Psoas muscle (tissue), 8 donors: ENCODE measurements around the gene ATXN10. TPM values are rescaled to one million over a fixed set of nuclear protein-coding genes. Genes with fewer than 3 reads are reported as not detected.

ENCODE experiments used
- ATAC-seq, 4 donors: fragments of 200-7000 bp; cut with Tn5 transposase; one replicate each; pipeline ENCODE4 v1.9.1; 2020; ENCODE audit warnings: moderate library complexity in 3 of 4, mild to moderate bottlenecking in 2 of 4
- DNase-seq, 2 donors: peaks; one replicate each; pipeline ENCODE4 v3.0.0-alpha.2; 2020
- H3K27ac ChIP-seq: fragments of 200-600 bp; one replicate; pipeline ENCODE4 v1.8.0; 2022
- H3K27me3 ChIP-seq, 3 donors: fragments of 200-600 bp in 1 of 3; one replicate each; pipeline versions ENCODE4 v1.6.1 to v1.8.0; 2013 to 2022; ENCODE audit warnings: low read length in 2 of 3, mild to moderate bottlenecking in 2 of 3, moderate library complexity in 1 of 3; ENCODE audit not compliant: insufficient read depth in 3 of 3
- H3K36me3 ChIP-seq, 2 donors: fragments of 200-600 bp in 1 of 2; one replicate each; pipeline versions ENCODE4 v1.6.1 to v1.8.0; 2013 to 2022; ENCODE audit warnings: low read depth in 1 of 2, mild to moderate bottlenecking in 1 of 2, moderate library complexity in 1 of 2; ENCODE audit not compliant: insufficient read depth in 1 of 2
- H3K4me1 ChIP-seq: fragments of 200-600 bp; one replicate; pipeline ENCODE4 v1.8.0; 2022
- H3K4me3 ChIP-seq: fragments of 200-600 bp; one replicate; pipeline ENCODE4 v1.8.0; 2022; ENCODE audit warnings: mild to moderate bottlenecking
- H3K9me3 ChIP-seq: fragments of 200-600 bp; one replicate; pipeline ENCODE4 v1.8.0; 2022
- WGBS, 3 donors: extraction: QIAGEN DNeasy Blood & Tissue Kit; methylation state at CpG; one replicate each; pipeline versions ENCODE4 v1.1.6 to v1.1.7; 2013; 5-methylcytosine and 5-hydroxymethylcytosine counted together
- intact Hi-C, 2 donors: fragments of 100-400 bp; cut with DNase I; formaldehyde crosslinking; loops; one replicate each; pipeline versions ENCODE4 v1.11.0 to v1.14.2; 2022
- polyA plus RNA-seq, 3 donors: library from polyadenylated mRNA; stranded (reverse); fragments of 200-250 nt; gene quantifications; one replicate each; pipeline ENCODE4 v1.2.3, GENCODE V29; 2013
- total RNA-seq, 4 donors: library from RNA; stranded (reverse); fragmentation: NEBNext Ultra II Directional in 2 of 4; extraction: Animal tissue kit (Norgen Biotek cat#: 25700) in 2 of 4; gene quantifications; one replicate each; pipeline versions ENCODE4 v1.2.1 to v1.2.4, GENCODE V29; 2021 to 2023
- TF ChIP-seq, protein P1 (sequence below): fragments of 200-600 bp; IDR thresholded peaks from one replicate; pipeline ENCODE4 v1.8.0; 2022; ENCODE audit warnings: antibody characterized with exemption
- donor health status: healthy with polysubstance abuse.
- donor health status: DM: no; HTN: no; CAD: no; lungs with moderate emphysema.
- donor health status: Bipolar disorder and iron deficiency.
- donor health status: healthy.
- donor health status: DM: yes; HTN: yes; CAD: no.
- donor health status: DM: no; HTN: no; CAD: no.
- donor health status: DM: no; HTN: no; CAD: no.
- donor health status: DM: yes; HTN: yes; CAD: no.

The ATXN10 gene
- total and polyA plus RNA-seq, 7 donors: 57.7 to 173 (median 115) TPM

DNA sequence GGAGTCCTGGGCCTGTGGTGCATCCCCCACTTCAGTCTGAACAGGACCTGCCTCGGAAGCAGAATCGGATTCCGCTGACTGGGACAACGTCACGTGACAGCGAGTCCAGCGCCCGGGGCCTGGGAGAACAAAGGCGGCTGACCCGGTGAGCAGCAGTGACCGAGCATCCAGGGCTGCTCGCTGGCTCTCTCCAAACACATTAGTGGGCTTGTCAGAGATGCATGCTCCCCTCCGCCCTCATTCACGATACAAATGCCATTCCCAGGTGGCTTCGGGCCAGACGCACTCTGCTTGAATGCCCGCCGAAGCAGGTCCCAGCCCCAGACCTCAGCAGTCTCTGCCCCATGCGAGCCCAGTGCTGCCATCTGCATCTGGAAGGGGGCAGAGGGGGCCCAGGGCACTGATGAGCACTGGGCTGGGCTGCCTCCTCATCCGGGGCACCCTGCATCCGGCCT, 214.3 kb downstream of the ATXN10 start:
- H3K27me3 ChIP-seq: peaks cover 0 to 75% (median 14%) of the 10 kb centered on the region in 3 donors

DNA sequence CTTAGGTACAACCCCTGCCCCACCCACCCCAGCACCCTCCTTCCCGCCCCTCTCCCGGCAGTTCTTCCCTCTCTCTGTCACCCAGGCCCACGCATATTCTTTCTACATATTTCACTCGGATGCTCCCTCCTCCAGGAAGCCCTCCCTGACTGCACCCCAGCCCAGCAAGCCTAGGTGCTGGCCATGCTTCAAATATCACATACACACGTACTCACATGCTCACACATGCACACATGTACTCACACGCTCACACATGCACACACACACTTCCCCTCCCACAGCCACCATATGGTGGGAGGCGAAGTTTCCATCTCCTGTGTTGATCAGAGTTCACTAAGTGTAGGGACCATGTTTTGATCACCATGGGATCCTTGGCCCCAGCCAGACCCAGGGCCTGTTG, 214.9 kb downstream of the ATXN10 start:
- 91 to 94% (median 92%) methylated on average over 5 to 7 of the region's 7 CpGs for WGBS, 3 donors
- peak in 1 of 2 donors; percentile 10 for DNase-seq
- H3K27me3 ChIP-seq: peaks cover 0 to 73% (median 13%) of the 10 kb centered on the region in 3 donors
- no peak overlapping the region for H3K27ac ChIP-seq
- intact Hi-C loops: loop anchor here in 1 of 2 donors (5.0 kb wide), 1 partner anchor 81 kb away; no protein-coding TSS in a partner anchor
- no peaks in the 10 kb centered on the region for H3K36me3 ChIP-seq
- H3K4me1 ChIP-seq: no peaks in the 10 kb centered on the region
- no peak overlapping the region for H3K4me3 ChIP-seq
- ATAC-seq: no peak
- no peaks in the 10 kb centered on the region for H3K9me3 ChIP-seq
- TF ChIP-seq, protein P1, sequence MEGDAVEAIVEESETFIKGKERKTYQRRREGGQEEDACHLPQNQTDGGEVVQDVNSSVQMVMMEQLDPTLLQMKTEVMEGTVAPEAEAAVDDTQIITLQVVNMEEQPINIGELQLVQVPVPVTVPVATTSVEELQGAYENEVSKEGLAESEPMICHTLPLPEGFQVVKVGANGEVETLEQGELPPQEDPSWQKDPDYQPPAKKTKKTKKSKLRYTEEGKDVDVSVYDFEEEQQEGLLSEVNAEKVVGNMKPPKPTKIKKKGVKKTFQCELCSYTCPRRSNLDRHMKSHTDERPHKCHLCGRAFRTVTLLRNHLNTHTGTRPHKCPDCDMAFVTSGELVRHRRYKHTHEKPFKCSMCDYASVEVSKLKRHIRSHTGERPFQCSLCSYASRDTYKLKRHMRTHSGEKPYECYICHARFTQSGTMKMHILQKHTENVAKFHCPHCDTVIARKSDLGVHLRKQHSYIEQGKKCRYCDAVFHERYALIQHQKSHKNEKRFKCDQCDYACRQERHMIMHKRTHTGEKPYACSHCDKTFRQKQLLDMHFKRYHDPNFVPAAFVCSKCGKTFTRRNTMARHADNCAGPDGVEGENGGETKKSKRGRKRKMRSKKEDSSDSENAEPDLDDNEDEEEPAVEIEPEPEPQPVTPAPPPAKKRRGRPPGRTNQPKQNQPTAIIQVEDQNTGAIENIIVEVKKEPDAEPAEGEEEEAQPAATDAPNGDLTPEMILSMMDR: no peak

More for the DNA sequence above, 214.3 kb downstream of the ATXN10 start:
- WGBS, 3 donors: 62 to 81% (median 76%) methylated on average over 21 of the region's 21 CpGs
- no peak for ATAC-seq
- no peak overlapping the region for H3K4me3 ChIP-seq
- intact Hi-C loops: loop anchor here in 1 of 2 donors (5.0 kb wide), 1 partner anchor 81 kb away; no protein-coding TSS in a partner anchor
- peak in 1 of 2 donors; percentile 42 for DNase-seq
- H3K9me3 ChIP-seq: no peaks in the 10 kb centered on the region
- H3K36me3 ChIP-seq: no peaks in the 10 kb centered on the region
- TF ChIP-seq, protein P1: no peak
- no peaks in the 10 kb centered on the region for H3K4me1 ChIP-seq
- no peak overlapping the region for H3K27ac ChIP-seq

DNA sequence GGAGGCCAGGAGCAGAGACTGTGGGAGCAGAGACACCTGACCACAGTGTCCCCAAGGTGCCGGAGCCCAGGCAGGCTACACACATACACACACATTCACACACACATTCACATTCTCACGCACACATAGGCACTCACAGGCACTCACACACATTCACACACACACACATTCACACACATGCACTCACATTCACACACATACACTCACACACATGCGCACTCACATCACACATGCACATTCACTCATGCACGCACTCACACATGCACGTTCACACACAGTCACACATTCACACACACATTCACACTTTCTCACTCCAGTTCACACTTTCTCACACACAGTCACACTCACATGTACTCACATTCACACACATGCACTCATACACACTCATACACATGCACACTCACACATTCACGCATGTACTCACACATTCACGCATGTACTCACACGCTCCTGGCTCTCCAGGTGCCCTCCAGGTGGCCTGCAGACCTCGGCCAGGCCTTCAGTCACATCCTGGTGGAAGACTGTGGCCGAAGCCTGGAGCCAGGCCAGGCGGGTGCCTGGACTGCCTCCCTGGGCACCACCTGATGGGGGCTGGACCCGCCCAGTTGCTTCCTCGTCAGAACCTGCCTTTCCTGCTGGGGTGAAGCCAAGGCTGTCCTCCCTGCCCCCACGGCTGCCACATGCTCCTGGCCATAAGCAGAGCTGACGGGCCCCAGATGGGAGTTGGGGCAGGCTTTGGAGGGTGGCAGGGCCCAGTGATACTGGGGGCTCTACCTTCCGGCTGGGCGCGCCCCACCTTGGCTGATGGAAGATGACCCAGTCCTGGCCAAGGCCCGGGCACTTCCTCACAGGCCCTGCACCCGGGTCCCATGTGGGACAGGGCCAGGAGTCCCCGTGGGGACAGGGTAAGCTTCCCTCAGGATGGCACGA, 215.8 kb downstream of the ATXN10 start:
- no peak for ATAC-seq
- Histone ChIP-seq H3K36me3 (no peaks in the 10 kb centered on the region), H3K9me3 (no peaks in the 10 kb centered on the region), H3K4me3 (no peak overlapping the region), H3K27me3 (peaks cover 0 to 73% (median 13%) of the 10 kb centered on the region in 3 donors), H3K27ac (no peak overlapping the region), H3K4me1 (no peaks in the 10 kb centered on the region)
- intact Hi-C loops: loop anchor here in 1 of 2 donors (5.0 kb wide), 1 partner anchor 80 kb away; no protein-coding TSS in a partner anchor
- DNase-seq: peak in 1 of 2 donors; percentile 44
- TF ChIP-seq, protein P1: no peak
- 89 to 91% (median 89%) methylated on average over 22 of the region's 22 CpGs for WGBS, 3 donors

DNA sequence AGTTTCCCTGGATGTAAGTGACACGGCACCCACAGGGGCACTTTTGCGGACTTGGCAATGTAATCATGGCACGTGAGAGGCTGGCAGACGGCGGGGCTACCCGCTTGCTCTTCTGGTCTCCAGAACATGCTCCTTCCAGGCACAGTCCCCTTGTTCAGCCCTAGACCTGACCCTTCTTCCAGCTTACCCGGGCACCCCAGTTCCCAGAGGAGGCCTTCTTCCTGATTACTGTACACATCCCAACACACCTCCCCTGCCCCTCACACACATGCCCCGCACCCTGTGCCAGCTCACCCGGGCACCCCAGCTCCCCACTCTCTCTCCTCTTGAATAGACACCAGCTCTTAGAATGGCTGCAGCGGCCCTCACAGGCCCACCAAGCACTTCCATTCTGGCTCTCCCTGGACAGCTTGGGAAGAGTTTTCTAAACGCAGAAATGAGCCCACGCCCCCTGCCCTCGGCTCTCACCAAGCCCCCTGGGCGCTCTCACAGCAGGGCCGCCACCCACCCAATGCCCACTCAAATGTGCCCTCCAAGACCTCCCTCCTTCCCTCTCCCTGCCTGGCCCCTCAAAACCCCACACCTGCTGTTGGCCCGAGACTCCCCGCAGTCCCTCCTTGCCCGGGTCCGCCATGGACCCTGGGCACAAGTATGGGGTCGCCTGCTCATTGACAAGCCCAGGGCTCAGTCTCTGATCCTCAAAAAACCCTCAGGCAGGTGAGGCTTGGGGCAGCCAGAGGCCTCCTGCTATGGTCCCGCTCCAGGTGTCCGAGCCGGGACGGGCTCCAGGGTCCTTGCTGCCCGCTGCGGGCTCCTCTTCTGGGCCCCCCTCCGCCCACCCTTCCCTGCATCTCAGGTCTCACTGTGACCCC, 216.8 kb downstream of the ATXN10 start:
- intact Hi-C loops: loop anchor here in 1 of 2 donors (5.0 kb wide), 1 partner anchor 79 kb away; no protein-coding TSS in a partner anchor
- Histone ChIP-seq H3K9me3 (no peaks in the 10 kb centered on the region), H3K27ac (no peak overlapping the region), H3K36me3 (no peaks in the 10 kb centered on the region), H3K27me3 (peaks cover 0 to 73% (median 13%) of the 10 kb centered on the region in 3 donors), H3K4me1 (no peaks in the 10 kb centered on the region), H3K4me3 (no peak overlapping the region)
- TF ChIP-seq, protein P1: no peak
- DNase-seq (peak; percentile 1 to 35), ATAC-seq (no peak)
- WGBS, 3 donors: 92 to 95% (median 93%) methylated on average over 27 of the region's 27 CpGs
